Stimulated activated effector memory CD8-positive, alpha-beta T cell treated with anti-CD3 and anti-CD28 coated beads, Interleukin-12 subunit alpha, Interleukin-12 subunit beta, amount 100 ng/mL, for 72 hours (primary cell): ENCODE results near the gene VPS36.
"Not testable (repeated sequence)": the region's sequence is repeated elsewhere in the genome, so short reads cannot be mapped to it uniquely, and the experiment has no call there.

Experiments
- ATAC-seq: fragments of 150-1000 bp; cut with Tn5 transposase; 2 replicates; pipeline ENCODE4 v1.10.0; 2021
- DNase-seq, 2 donors: peaks; one replicate each; pipeline ENCODE4 v3.0.0; 2021 to 2022; ENCODE audit warnings: low spot score in 2 of 2
- H3K27ac Mint-ChIP-seq: one replicate; pipeline ENCODE4 v1.8.0; 2022; ENCODE audit warnings: mild to moderate bottlenecking, mixed read lengths
- H3K36me3 Mint-ChIP-seq: one replicate; pipeline ENCODE4 v1.8.0; 2022; ENCODE audit warnings: mild to moderate bottlenecking, mixed read lengths
- H3K4me1 Mint-ChIP-seq: one replicate; pipeline ENCODE4 v1.8.0; 2022; ENCODE audit warnings: mixed read lengths
- H3K4me3 Mint-ChIP-seq: one replicate; pipeline ENCODE4 v1.8.0; 2022; ENCODE audit warnings: mild to moderate bottlenecking, mixed read lengths
- H3K9me3 Mint-ChIP-seq: one replicate; pipeline ENCODE4 v1.8.0; 2022; ENCODE audit warnings: mixed read lengths

The VPS36 gene

DNA sequence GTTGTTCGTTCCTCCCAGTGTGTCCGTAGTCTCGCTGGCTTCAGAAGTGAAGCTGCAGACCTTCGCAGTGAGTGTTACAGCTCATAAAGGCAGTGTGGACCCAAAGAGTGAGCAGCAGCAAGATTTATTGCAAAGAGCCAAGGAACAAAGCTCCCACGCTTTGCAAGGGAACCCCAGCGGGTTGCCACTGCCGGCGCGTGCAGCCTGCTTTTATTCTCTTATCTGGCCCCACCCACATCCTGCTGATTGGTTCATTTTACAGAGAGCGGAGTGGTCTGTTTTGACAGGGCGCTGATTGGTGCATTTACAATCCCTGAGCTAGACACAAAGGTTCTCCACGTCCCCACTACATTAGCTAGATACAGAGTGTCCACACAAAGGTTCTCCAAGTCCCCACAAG lies 43.0 kb downstream of the VPS36 start:
- H3K27ac Mint-ChIP-seq, DNase-seq, H3K4me3 Mint-ChIP-seq, ATAC-seq, H3K9me3 Mint-ChIP-seq: not testable (repeated sequence)
- Mint-ChIP-seq H3K4me1 (peaks cover 21% of the 10 kb centered on the region), H3K36me3 (peaks cover 23% of the 10 kb centered on the region)

DNA sequence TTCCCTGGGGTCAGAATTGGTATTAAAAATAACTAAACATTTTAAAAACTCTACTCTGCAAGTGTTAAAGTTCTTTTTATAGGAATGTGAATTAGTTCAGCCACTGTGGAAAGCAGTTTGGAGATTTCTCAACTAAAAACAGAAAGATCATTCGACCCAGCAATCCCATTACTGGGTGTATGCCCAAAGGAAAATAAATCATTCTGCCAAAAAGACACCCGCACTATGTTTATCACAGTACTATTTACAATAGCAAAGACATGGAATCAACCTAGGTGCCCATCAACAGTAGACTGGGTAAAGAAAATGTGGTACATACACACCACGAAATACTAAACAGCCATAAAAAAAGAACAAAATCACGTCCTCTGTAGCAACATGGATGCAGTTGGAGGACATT lies 43.8 kb downstream of the VPS36 start:
- ATAC-seq = no peak
- no peaks in the 10 kb centered on the region for H3K9me3 Mint-ChIP-seq
- no peak for DNase-seq
- peaks cover 18% of the 10 kb centered on the region for H3K36me3 Mint-ChIP-seq
- H3K27ac Mint-ChIP-seq = no peak overlapping the region
- H3K4me3 Mint-ChIP-seq = peak overlapping the region; percentile 71
- H3K4me1 Mint-ChIP-seq = peaks cover 15% of the 10 kb centered on the region

- ATAC-seq = peak; percentile 79
These were observed 44.5 kb downstream of the VPS36 start, which contains the start of gene THSD1 for GRCh38 chr13:52405767-52406494. THSD1 (minus strand) TSS chr13:52406172; CDS start chr13:52402600, 3,572 bp downstream.

DNA sequence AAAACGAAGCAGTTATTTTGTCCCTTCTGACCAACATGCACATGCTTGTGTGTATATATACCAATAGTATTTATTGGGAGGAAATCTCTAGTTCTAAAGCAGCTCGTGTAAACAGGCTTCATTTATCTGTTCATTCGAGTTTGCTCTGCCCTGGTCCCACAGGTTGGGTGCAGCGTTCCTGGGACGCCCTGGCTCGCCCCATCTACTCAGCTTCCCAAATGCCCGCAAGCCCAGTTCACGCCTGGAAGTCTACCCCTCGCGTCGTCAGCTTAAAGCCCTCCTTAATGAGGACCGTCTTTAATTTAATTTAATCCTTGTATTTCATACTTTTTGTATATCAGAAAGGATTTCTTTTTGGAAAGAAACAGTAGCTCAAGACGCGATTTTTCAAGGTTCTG lies 45.1 kb downstream of the VPS36 start:
- Mint-ChIP-seq H3K36me3 (peaks cover 8% of the 10 kb centered on the region), H3K9me3 (no peaks in the 10 kb centered on the region), H3K27ac (no peak overlapping the region), H3K4me3 (peak overlapping the region; percentile 71), H3K4me1 (peaks cover 14% of the 10 kb centered on the region)
- ATAC-seq = peak; percentile 11
- no peak for DNase-seq

More at GRCh38 chr13:52405767-52406494, 44.5 kb downstream of the VPS36 start, which contains the start of gene THSD1:
- no peak for DNase-seq
- Mint-ChIP-seq H3K4me3 (peak within 1 kb of the TSS; percentile 71), H3K4me1 (peaks cover 14% of the 10 kb centered on the region), H3K27ac (no peak within 1 kb of the TSS), H3K9me3 (no peaks in the 10 kb centered on the region), H3K36me3 (peaks cover 14% of the 10 kb centered on the region)

DNA sequence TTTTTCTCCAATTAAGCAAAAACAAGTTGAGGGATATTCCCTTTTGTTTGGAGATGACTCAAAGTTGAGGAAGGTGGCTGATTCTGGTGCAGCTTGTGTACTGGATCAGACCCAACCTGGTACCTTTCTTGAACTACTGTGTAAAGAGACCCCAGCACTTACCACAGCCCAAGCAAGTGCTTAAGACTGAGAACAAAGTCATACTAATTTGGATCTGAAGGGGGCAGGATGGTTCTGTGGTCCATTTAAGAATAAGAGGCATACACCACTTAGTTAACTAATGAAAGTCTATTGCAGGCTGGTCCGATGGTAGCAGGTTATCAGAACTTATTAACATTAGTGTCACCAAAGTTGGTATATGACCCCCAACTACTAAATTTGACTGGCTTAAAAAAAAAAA lies 50.7 kb downstream of the VPS36 start:
- H3K4me3 Mint-ChIP-seq = no peak overlapping the region
- H3K27ac Mint-ChIP-seq = no peak overlapping the region
- H3K9me3 Mint-ChIP-seq = no peaks in the 10 kb centered on the region
- H3K4me1 Mint-ChIP-seq = peaks cover 6% of the 10 kb centered on the region
- DNase-seq (no peak), ATAC-seq (peak; percentile 40)
- no peaks in the 10 kb centered on the region for H3K36me3 Mint-ChIP-seq

DNA sequence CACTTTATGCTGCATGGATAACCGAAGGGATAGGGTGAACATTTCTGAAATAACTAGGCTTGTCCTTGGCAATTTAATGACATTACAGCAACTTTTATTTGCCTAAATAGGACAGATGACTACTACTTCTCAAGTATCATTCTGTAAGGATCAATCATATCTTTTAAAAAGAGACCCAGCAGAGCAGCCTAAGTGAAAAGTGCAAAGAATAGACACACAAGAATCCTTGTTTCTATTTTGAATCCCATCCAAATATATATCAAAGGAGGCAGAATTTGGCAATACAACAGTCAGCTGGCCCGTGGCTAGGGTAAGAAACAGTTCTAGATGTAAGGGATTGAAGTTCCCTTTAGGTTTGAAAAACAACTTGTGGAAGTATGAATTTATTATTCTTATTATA lies 51.4 kb downstream of the VPS36 start:
- ATAC-seq (no peak), DNase-seq (no peak)
- no peaks in the 10 kb centered on the region for H3K36me3 Mint-ChIP-seq
- H3K9me3 Mint-ChIP-seq = no peaks in the 10 kb centered on the region
- H3K27ac Mint-ChIP-seq = no peak overlapping the region
- H3K4me3 Mint-ChIP-seq = no peak overlapping the region
- peaks cover under 1% of the 10 kb centered on the region for H3K4me1 Mint-ChIP-seq

DNA sequence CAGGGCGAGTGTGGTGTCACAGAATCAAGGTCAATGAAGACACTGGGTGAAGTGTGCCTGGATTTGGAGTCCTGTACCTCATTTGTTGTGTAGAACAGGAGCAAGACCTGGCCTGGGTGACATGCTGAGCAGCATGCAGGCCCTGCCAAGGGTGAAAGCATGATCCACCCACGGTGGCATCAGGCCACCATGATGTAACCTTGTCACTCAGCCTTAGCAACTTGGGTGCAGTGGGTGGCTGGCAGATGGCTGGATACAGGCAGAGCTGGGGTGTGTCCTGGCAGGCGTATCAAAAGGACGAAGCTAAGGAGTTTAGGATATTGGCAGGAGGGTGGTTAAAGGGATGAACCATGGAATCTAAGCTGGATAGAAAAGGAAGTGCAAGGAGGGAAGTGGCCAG lies 54.7 kb downstream of the VPS36 start:
- no peaks in the 10 kb centered on the region for H3K4me1 Mint-ChIP-seq
- H3K9me3 Mint-ChIP-seq = no peaks in the 10 kb centered on the region
- DNase-seq (no peak), ATAC-seq (no peak)
- H3K4me3 Mint-ChIP-seq = no peak overlapping the region
- no peaks in the 10 kb centered on the region for H3K36me3 Mint-ChIP-seq
- no peak overlapping the region for H3K27ac Mint-ChIP-seq

- Mint-ChIP-seq H3K9me3 (no peaks in the 10 kb centered on the region), H3K27ac (no peak overlapping the region), H3K4me1 (no peaks in the 10 kb centered on the region), H3K4me3 (no peak overlapping the region), H3K36me3 (no peaks in the 10 kb centered on the region)
- no peak for ATAC-seq
- DNase-seq = no peak
These were observed 55.8 kb downstream of the VPS36 start for GRCh38 chr13:52394586-52394985.

GRCh38 chr13:52393572-52394357 lies 56.7 kb downstream of the VPS36 start:
- Mint-ChIP-seq H3K9me3 (no peaks in the 10 kb centered on the region), H3K27ac (no peak overlapping the region), H3K4me3 (no peak overlapping the region), H3K4me1 (no peaks in the 10 kb centered on the region), H3K36me3 (no peaks in the 10 kb centered on the region)
- ATAC-seq = no peak
- no peak for DNase-seq

- no peak overlapping the region for H3K4me3 Mint-ChIP-seq
- H3K36me3 Mint-ChIP-seq = no peaks in the 10 kb centered on the region
- H3K9me3 Mint-ChIP-seq = no peaks in the 10 kb centered on the region
- DNase-seq (no peak), ATAC-seq (no peak)
- no peak overlapping the region for H3K27ac Mint-ChIP-seq
- H3K4me1 Mint-ChIP-seq = no peaks in the 10 kb centered on the region
These were observed 62.7 kb downstream of the VPS36 start for GRCh38 chr13:52387721-52388120.

DNA sequence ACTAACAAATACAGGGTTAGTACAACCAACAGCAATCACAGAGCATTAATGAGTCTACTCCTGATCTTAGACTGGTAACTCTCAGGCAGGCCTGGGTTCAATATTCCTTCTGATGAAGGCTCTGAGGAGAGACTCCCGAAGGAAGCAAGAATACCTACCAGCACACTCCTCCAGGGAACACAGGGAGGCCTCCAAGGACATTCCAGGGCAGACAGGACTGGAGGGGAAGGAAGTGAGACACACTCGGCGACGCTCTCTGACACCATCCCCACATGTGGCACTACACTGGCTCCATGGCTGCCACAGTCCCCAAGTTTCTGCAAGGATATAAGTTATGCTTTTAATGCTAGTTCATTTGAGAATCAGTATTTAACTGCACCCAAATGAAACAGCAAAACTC lies 64.6 kb downstream of the VPS36 start:
- Mint-ChIP-seq H3K27ac (no peak overlapping the region), H3K4me1 (no peaks in the 10 kb centered on the region), H3K4me3 (no peak overlapping the region), H3K9me3 (no peaks in the 10 kb centered on the region), H3K36me3 (no peaks in the 10 kb centered on the region)
- no peak for DNase-seq
- ATAC-seq = no peak

DNA sequence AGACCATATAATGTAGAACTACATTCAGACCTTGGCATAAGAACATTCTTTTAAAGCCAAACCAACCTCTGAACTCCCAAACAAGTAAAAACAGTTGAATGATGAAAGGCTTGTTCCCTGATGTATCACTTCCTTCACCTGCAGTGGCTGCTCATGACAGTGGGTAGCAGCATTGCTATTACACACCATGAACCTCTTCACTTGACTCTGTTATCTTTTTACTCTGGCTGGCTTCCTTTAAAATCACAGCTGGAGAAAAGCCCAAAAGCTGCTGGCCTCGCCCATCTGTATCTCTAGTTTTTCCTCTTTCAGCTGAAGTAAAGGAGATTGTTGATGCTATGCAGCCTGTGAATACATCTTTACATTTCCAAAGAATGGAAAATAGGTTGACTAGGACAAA lies 67.1 kb downstream of the VPS36 start:
- ATAC-seq (no peak), DNase-seq (no peak)
- Mint-ChIP-seq H3K27ac (no peak overlapping the region), H3K36me3 (no peaks in the 10 kb centered on the region), H3K4me3 (no peak overlapping the region), H3K4me1 (no peaks in the 10 kb centered on the region), H3K9me3 (no peaks in the 10 kb centered on the region)

DNA sequence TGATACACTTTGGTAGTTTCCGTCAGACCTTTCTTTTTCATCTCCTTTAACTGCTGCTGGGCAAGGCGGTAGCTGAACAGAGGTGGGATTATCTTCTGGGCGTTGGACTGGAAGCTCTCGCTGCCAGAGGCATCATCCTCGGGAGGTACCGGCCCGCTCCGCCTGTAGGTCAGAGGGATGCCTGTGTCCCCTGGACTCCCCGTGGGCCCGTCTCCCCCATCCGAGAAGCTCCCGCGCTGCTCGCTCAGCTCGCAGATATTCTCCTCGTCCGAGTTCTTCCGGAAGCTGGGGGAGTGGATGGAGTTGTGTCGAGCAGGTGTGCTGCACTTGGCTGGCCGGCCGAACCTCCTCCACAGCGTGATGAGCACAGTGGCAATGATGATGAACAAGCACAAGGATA lies 72.1 kb downstream of the VPS36 start:
- no peak overlapping the region for H3K27ac Mint-ChIP-seq
- ATAC-seq (no peak), DNase-seq (no peak)
- H3K4me3 Mint-ChIP-seq = no peak overlapping the region
- no peaks in the 10 kb centered on the region for H3K9me3 Mint-ChIP-seq
- H3K36me3 Mint-ChIP-seq = no peaks in the 10 kb centered on the region
- no peaks in the 10 kb centered on the region for H3K4me1 Mint-ChIP-seq

DNA sequence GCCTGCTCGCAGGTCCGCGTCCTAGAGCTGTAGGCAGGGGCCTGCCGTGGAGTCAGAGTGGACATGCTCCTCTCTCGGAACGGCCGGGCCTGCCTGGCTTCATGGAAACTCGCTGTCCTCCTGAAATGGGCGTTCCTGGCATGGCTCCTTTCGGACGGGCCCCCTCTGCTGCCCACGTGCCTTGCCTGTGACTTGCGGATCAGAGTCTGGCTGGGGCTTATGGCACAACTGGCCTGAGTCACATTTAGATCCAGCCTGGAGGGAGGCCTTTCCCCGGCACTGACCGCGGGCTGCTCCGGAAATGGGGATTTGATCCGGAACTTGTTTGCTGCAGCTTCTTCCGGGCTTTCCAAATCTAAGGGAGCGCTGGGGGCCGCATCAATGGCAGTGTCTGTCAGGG lies 72.5 kb downstream of the VPS36 start:
- Mint-ChIP-seq H3K4me1 (no peaks in the 10 kb centered on the region), H3K36me3 (no peaks in the 10 kb centered on the region), H3K27ac (no peak overlapping the region), H3K9me3 (no peaks in the 10 kb centered on the region), H3K4me3 (no peak overlapping the region)
- no peak for DNase-seq
- ATAC-seq = no peak

GRCh38 chr13:52374873-52375411 lies 75.5 kb downstream of the VPS36 start:
- ATAC-seq (no peak), DNase-seq (no peak)
- peak overlapping the region; percentile 43 for H3K27ac Mint-ChIP-seq
- H3K36me3 Mint-ChIP-seq = no peaks in the 10 kb centered on the region
- H3K9me3 Mint-ChIP-seq = no peaks in the 10 kb centered on the region
- no peaks in the 10 kb centered on the region for H3K4me1 Mint-ChIP-seq
- no peak overlapping the region for H3K4me3 Mint-ChIP-seq

DNA sequence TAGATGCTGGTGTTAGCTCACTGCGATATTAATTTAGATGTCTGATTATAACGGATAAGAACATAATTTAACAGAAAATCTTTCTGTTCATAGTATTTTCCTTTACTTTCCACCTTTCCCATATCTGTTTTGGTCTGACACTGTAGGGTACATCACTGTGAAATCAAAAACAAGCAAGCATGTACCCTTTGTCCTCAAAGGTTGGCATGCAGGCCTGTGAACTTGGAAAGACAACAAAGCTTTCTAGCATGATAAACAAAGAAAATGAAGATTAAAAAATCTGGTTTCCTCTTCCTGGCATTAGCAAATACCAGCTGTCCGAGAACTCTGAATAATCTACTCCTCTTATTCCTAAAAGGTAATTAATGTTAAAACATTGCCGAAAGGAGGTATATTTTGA lies 76.0 kb downstream of the VPS36 start:
- H3K36me3 Mint-ChIP-seq = no peaks in the 10 kb centered on the region
- no peak overlapping the region for H3K27ac Mint-ChIP-seq
- H3K4me1 Mint-ChIP-seq = no peaks in the 10 kb centered on the region
- ATAC-seq (no peak), DNase-seq (no peak)
- H3K9me3 Mint-ChIP-seq = no peaks in the 10 kb centered on the region
- no peak overlapping the region for H3K4me3 Mint-ChIP-seq
